ENCODE data around the gene ARMH3. TPM values are rescaled to one million over a fixed set of nuclear protein-coding genes. Genes with fewer than 3 reads are reported as not detected.
A peak's percentile ranks its signal among the peaks of the same experiment; 100 is the strongest.

Gene ARMH3
- total and polyA plus RNA-seq, 10 of the 15 experiments (the other 5 are each of a cell fraction or from before 2014, with no cell fraction given) = 13.0 to 33.0 (median 16.4) TPM

DNA sequence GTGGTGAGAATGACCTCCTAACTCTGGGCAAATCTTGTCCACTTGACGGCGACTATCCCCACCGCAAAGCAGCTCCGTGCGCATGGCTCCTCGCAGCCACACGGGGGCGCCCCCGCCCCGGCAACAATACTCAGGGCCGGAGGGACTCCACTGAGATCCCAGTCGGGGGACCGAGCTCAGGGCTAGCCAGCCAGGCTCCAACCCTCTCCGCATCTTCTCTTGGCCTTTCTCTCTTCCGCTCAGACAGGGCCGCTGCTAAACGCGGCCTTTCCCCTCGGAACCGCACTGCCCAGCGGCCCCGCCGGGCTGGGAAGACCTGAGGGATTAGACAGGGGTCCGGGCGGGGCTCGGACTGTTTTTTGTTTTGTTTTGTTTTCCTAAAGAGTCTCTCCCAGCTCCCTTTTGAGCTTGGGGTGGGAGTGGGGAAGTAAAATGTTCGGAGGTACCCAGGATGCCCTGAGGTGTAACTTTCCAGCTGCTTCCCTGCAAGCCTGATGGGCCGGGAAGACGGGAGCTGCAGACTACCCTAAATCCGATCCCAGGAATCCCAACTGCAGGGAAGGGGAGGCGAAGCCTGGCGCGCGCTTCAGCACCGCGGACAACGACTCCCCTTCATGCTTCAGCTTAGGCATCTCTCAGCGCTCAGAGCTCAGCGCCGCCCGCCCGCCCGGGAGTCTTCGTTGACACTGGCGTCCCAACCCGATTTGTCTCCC is 215.1 kb downstream of the ARMH3 start:
- ChIA-PET CTCF (interaction anchor here (0.5 to 17.0 kb wide), 67 partner anchors 10 to 361 kb away, joined by 3 to 697 read pairs (median 5); partner anchors contain the start of genes HPS6, LDB1, NPM3 and OGA), SMC1A (ENCODE audit: uncharacterized antibody, unreplicated experiment) (interaction anchor here (0.6 to 13.6 kb wide), 45 partner anchors 9 to 240 kb away, joined by 3 to 407 read pairs (median 5); partner anchors contain the start of genes ARMH3 and OGA), POLR2A (interaction anchor here (0.6 to 3.5 kb wide), 23 partner anchors 11 to 233 kb away, joined by 3 to 34 read pairs (median 3); partner anchors contain the start of gene OGA)
- TF ChIP-seq, protein P1, sequence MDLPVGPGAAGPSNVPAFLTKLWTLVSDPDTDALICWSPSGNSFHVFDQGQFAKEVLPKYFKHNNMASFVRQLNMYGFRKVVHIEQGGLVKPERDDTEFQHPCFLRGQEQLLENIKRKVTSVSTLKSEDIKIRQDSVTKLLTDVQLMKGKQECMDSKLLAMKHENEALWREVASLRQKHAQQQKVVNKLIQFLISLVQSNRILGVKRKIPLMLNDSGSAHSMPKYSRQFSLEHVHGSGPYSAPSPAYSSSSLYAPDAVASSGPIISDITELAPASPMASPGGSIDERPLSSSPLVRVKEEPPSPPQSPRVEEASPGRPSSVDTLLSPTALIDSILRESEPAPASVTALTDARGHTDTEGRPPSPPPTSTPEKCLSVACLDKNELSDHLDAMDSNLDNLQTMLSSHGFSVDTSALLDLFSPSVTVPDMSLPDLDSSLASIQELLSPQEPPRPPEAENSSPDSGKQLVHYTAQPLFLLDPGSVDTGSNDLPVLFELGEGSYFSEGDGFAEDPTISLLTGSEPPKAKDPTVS (IDR thresholded peaks at IDR 0.05; ENCODE audit: low read depth, low read length) = no peak
- TF ChIP-seq, protein P2, sequence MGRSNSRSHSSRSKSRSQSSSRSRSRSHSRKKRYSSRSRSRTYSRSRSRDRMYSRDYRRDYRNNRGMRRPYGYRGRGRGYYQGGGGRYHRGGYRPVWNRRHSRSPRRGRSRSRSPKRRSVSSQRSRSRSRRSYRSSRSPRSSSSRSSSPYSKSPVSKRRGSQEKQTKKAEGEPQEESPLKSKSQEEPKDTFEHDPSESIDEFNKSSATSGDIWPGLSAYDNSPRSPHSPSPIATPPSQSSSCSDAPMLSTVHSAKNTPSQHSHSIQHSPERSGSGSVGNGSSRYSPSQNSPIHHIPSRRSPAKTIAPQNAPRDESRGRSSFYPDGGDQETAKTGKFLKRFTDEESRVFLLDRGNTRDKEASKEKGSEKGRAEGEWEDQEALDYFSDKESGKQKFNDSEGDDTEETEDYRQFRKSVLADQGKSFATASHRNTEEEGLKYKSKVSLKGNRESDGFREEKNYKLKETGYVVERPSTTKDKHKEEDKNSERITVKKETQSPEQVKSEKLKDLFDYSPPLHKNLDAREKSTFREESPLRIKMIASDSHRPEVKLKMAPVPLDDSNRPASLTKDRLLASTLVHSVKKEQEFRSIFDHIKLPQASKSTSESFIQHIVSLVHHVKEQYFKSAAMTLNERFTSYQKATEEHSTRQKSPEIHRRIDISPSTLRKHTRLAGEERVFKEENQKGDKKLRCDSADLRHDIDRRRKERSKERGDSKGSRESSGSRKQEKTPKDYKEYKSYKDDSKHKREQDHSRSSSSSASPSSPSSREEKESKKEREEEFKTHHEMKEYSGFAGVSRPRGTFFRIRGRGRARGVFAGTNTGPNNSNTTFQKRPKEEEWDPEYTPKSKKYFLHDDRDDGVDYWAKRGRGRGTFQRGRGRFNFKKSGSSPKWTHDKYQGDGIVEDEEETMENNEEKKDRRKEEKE (IDR thresholded peaks at IDR 0.05) = no peak
- TF ChIP-seq POU2F2 (IDR thresholded peaks at IDR 0.05; ENCODE audit: borderline replicate concordance, low read depth, low read length) (peak; percentile 53; the same call in 1 of the 3 replicates), CBX3 (IDR thresholded peaks at IDR 0.05; ENCODE audit: borderline replicate concordance, low read depth) (no peak), PAX5 (IDR thresholded peaks at IDR 0.05; ENCODE audit: borderline replicate concordance, low read depth, low read length) (0 out of 2 replicates have a peak, but pooled peaks have one; percentile 39), SIN3A (IDR thresholded peaks at IDR 0.05; ENCODE audit: low read depth, low read length) (peak; percentile 86), RFX5 (IDR thresholded peaks at IDR 0.05; ENCODE audit: low read depth, low read length) (0 out of 2 replicates have a peak, but pooled peaks have one; percentile 17), TBL1XR1 (IDR thresholded peaks at IDR 0.05; ENCODE audit: low read depth, low read length) (peak; percentile 59; the same call in 1 of the 2 replicates), ZSCAN29 (IDR thresholded peaks at IDR 0.05) (no peak), IKZF2 (IDR thresholded peaks at IDR 0.05) (peak; percentile 37 to 55), FOXK2 (IDR thresholded peaks at IDR 0.05) (no peak), SMC3 (IDR thresholded peaks at IDR 0.05; ENCODE audit: borderline replicate concordance, low read length) (peak; percentile 98), CEBPB (IDR thresholded peaks at IDR 0.05; ENCODE audit: borderline replicate concordance in 1 of 2, low read depth in 2 of 2, low read length in 2 of 2) (no peak), ASH2L (IDR thresholded peaks at IDR 0.05; ENCODE audit: borderline replicate concordance, low read depth) (no peak)
- TF ChIP-seq, protein P3, sequence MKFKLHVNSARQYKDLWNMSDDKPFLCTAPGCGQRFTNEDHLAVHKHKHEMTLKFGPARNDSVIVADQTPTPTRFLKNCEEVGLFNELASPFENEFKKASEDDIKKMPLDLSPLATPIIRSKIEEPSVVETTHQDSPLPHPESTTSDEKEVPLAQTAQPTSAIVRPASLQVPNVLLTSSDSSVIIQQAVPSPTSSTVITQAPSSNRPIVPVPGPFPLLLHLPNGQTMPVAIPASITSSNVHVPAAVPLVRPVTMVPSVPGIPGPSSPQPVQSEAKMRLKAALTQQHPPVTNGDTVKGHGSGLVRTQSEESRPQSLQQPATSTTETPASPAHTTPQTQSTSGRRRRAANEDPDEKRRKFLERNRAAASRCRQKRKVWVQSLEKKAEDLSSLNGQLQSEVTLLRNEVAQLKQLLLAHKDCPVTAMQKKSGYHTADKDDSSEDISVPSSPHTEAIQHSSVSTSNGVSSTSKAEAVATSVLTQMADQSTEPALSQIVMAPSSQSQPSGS (IDR thresholded peaks at IDR 0.05; ENCODE audit: low read length) = no peak
- TF ChIP-seq, protein P4, sequence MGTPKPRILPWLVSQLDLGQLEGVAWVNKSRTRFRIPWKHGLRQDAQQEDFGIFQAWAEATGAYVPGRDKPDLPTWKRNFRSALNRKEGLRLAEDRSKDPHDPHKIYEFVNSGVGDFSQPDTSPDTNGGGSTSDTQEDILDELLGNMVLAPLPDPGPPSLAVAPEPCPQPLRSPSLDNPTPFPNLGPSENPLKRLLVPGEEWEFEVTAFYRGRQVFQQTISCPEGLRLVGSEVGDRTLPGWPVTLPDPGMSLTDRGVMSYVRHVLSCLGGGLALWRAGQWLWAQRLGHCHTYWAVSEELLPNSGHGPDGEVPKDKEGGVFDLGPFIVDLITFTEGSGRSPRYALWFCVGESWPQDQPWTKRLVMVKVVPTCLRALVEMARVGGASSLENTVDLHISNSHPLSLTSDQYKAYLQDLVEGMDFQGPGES (IDR thresholded peaks at IDR 0.05) = no peak

More for the DNA sequence above, 215.1 kb downstream of the ARMH3 start:
- Histone ChIP-seq H3K36me3 (ENCODE audit: control insufficient read depth in 2 of 2, insufficient read depth in 2 of 2, low read length in 1 of 2) (0 out of 4 replicates have a peak, but pooled peaks cover 0 to 5% of the 10 kb centered on the region in 2 experiments), H3K9me3 (replicated peaks; ENCODE audit: control insufficient read depth, insufficient read depth, low read length) (no peaks in the 10 kb centered on the region), H3K79me2 (ENCODE audit: control insufficient read depth, insufficient read depth, low read length) (no peaks in the 10 kb centered on the region; the same call in 1 of the 2 replicates), H3K4me1 (ENCODE audit: control insufficient read depth, insufficient read depth, low read length) (peaks cover 23% of the 10 kb centered on the region), H3K9ac (ENCODE audit: control insufficient read depth, insufficient read depth, low read length) (peak overlapping the region; percentile 45; the same call in 1 of the 2 replicates), H4K20me1 (ENCODE audit: control insufficient read depth, insufficient read depth) (no peaks in the 10 kb centered on the region; the same call in 1 of the 2 replicates), H3K4me2 (ENCODE audit: control insufficient read depth, insufficient read depth) (peak overlapping the region; percentile 94), H2AFZ (ENCODE audit: control insufficient read depth, low read depth, low read length) (no peak overlapping the region), H3K27me3 (replicated peaks in 1 of 2; ENCODE audit: control insufficient read depth in 2 of 2, insufficient read depth in 2 of 2, low read length in 1 of 2) (no peaks in the 10 kb centered on the region), H3K27ac (ENCODE audit: control insufficient read depth, insufficient read depth) (no peak overlapping the region), H3K4me3 (peak overlapping the region; percentile 81)
- in situ Hi-C loops (cut with MboI) (loop anchor here (5.0 kb wide), 2 partner anchors 166 to 231 kb away; no protein-coding TSS in a partner anchor), intact Hi-C loops (cut with micrococcal nuclease; ENCODE audit: unreplicated experiment) (loop anchor here (1.0 to 5.0 kb wide), 4 partner anchors 48 to 232 kb away; no protein-coding TSS in a partner anchor)
- no peak for DNase-seq (ENCODE audit: low read depth, low spot score)
- peak; percentile 80 for FAIRE-seq
- peak; percentile 90 for ATAC-seq
- 4% methylated on average over 46 of the region's 46 CpGs for WGBS (ENCODE audit: insufficient coverage, insufficient replicate concordance, low lambda C conversion rate, missing lambda C conversion rate)
- RAD21 ChIA-PET (ENCODE audit: unreplicated experiment) = interaction anchor here (0.6 to 9.5 kb wide), 53 partner anchors 9 to 278 kb away, joined by 3 to 538 read pairs (median 5); partner anchors contain the start of genes HPS6 and OGA
- BruUV-seq (replicated peaks) = no TSS peak
